ENCODE data around the gene RPL10. TPM values are rescaled to one million over a fixed set of nuclear protein-coding genes. Genes with fewer than 3 reads are reported as not detected.

Gene RPL10
- total RNA-seq, 4 donors from 2014 or later: 3,899 to 6,066 (median 5,720) TPM

- no peaks in the 10 kb centered on the region for H3K9me3 ChIP-seq
- intact Hi-C loops (cut with DNase I; ENCODE audit: low total_unique reads): no loop called here
These were observed 42.6 kb downstream of the RPL10 start for GRCh38 chrX:154440623-154441357.

GRCh38 chrX:154441564-154441963 is 43.4 kb downstream of the RPL10 start:
- Histone ChIP-seq H3K9me3 (no peaks in the 10 kb centered on the region), H3K4me3 (no peak overlapping the region), H3K4me1 (peaks cover 4 to 8% of the 10 kb centered on the region in 2 donors), H3K27ac (no peak overlapping the region), H3K27me3 (no peaks in the 10 kb centered on the region), H3K36me3 (peaks cover 0 to 11% of the 10 kb centered on the region in 2 donors)
- TF ChIP-seq POLR2A (IDR thresholded peaks at IDR 0.05) (no peak), CTCF (IDR thresholded peaks at IDR 0.05 in 4 of 5, conservative IDR thresholded peaks at IDR 0.05 in 1 of 5) (no peak)
- intact Hi-C loops (cut with DNase I; ENCODE audit: low total_unique reads): no loop called here
- DNase-seq (no peak), ATAC-seq (no peak)
- in situ Hi-C loops (cut with MboI; ENCODE audit: low sequenced_read_pairs in 4 of 4): no loop called here

More at GRCh38 chrX:154440623-154441357, 42.6 kb downstream of the RPL10 start:
- H3K4me1 ChIP-seq: peaks cover 4 to 13% of the 10 kb centered on the region in 2 donors
- DNase-seq (no peak), ATAC-seq (no peak)
- no peak overlapping the region for H3K4me3 ChIP-seq
- peaks cover 0 to 11% of the 10 kb centered on the region in 2 donors for H3K36me3 ChIP-seq
- TF ChIP-seq CTCF (IDR thresholded peaks at IDR 0.05 in 4 of 5, conservative IDR thresholded peaks at IDR 0.05 in 1 of 5) (no peak), POLR2A (IDR thresholded peaks at IDR 0.05) (no peak)
- H3K27me3 ChIP-seq: no peaks in the 10 kb centered on the region
- in situ Hi-C loops (cut with MboI; ENCODE audit: low sequenced_read_pairs in 4 of 4): no loop called here
- no peak overlapping the region for H3K27ac ChIP-seq

- TF ChIP-seq CTCF (IDR thresholded peaks at IDR 0.05 in 4 of 5, conservative IDR thresholded peaks at IDR 0.05 in 1 of 5) (no peak), POLR2A (IDR thresholded peaks at IDR 0.05) (no peak)
- Histone ChIP-seq H3K4me1 (peaks cover 4 to 8% of the 10 kb centered on the region in 2 donors), H3K4me3 (no peak overlapping the region), H3K27me3 (no peaks in the 10 kb centered on the region), H3K9me3 (no peaks in the 10 kb centered on the region), H3K36me3 (peaks cover 0 to 11% of the 10 kb centered on the region in 2 donors), H3K27ac (no peak overlapping the region)
- intact Hi-C loops (cut with DNase I; ENCODE audit: low total_unique reads) (no loop called here), in situ Hi-C loops (cut with MboI; ENCODE audit: low sequenced_read_pairs in 4 of 4) (no loop called here)
- DNase-seq (no peak), ATAC-seq (no peak)
These were observed 44.0 kb downstream of the RPL10 start for GRCh38 chrX:154441984-154442707.

GRCh38 chrX:154443479-154443910 is 45.3 kb downstream of the RPL10 start:
- in situ Hi-C loops (cut with MboI; ENCODE audit: low sequenced_read_pairs in 4 of 4): no loop called here
- Histone ChIP-seq H3K9me3 (no peaks in the 10 kb centered on the region), H3K4me3 (peak overlapping the region; percentile 48 to 64 (median 55)), H3K36me3 (peaks cover 0 to 14% of the 10 kb centered on the region in 2 donors), H3K27me3 (no peaks in the 10 kb centered on the region), H3K27ac (peak overlapping the region; percentile 83 to 94 (median 91)), H3K4me1 (peaks cover 4 to 8% of the 10 kb centered on the region in 2 donors)
- DNase-seq (peak in 1 of 2 donors; percentile 20), ATAC-seq (peak in 1 of 2 donors; percentile 24)
- TF ChIP-seq POLR2A (IDR thresholded peaks at IDR 0.05) (no peak), CTCF (IDR thresholded peaks at IDR 0.05 in 4 of 5, conservative IDR thresholded peaks at IDR 0.05 in 1 of 5) (no peak)
- intact Hi-C loops (cut with DNase I; ENCODE audit: low total_unique reads): no loop called here
